ENCODE data around the gene DYRK1B. TPM values are rescaled to one million over a fixed set of nuclear protein-coding genes. Genes with fewer than 3 reads are reported as not detected.

The DYRK1B gene
- total RNA-seq, 1 donor from 2014 or later: 16.7 TPM

DNA sequence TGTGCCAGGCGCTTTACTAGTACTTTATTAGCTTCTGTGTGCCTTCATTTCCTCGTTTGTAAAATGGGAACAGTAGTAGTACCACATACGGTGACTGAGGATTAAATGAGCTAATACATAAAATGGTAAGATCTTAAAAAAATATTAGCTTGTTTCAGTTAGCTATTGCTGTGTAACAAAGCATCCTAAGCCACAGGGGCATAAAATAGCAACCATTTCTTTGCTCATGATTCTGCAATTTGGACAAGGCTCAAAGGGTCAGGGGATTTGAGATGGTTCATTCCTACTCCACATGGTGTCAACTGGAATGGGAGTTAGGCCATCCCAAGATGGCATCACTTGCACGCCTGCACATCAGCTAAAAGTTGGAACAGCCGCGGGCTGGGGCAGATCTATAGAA lies 13.3 kb downstream of the DYRK1B start:
- H3K36me3 ChIP-seq: peaks cover 8% of the 10 kb centered on the region
- intact Hi-C loops (cut with DNase I): no loop called here
- ATAC-seq (no peak), DNase-seq (no peak)
- H3K27ac ChIP-seq: no peak overlapping the region
- peaks cover 10% of the 10 kb centered on the region for H3K4me1 ChIP-seq
- no peaks in the 10 kb centered on the region for H3K9me3 ChIP-seq
- no peaks in the 10 kb centered on the region for H3K27me3 ChIP-seq
- no peak overlapping the region for H3K4me3 ChIP-seq
- TF ChIP-seq, protein P1, sequence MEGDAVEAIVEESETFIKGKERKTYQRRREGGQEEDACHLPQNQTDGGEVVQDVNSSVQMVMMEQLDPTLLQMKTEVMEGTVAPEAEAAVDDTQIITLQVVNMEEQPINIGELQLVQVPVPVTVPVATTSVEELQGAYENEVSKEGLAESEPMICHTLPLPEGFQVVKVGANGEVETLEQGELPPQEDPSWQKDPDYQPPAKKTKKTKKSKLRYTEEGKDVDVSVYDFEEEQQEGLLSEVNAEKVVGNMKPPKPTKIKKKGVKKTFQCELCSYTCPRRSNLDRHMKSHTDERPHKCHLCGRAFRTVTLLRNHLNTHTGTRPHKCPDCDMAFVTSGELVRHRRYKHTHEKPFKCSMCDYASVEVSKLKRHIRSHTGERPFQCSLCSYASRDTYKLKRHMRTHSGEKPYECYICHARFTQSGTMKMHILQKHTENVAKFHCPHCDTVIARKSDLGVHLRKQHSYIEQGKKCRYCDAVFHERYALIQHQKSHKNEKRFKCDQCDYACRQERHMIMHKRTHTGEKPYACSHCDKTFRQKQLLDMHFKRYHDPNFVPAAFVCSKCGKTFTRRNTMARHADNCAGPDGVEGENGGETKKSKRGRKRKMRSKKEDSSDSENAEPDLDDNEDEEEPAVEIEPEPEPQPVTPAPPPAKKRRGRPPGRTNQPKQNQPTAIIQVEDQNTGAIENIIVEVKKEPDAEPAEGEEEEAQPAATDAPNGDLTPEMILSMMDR (IDR thresholded peaks at IDR 0.05): no peak

- peaks cover 6% of the 10 kb centered on the region for H3K4me1 ChIP-seq
- H3K27me3 ChIP-seq: no peaks in the 10 kb centered on the region
- H3K4me3 ChIP-seq: no peak overlapping the region
- no peak overlapping the region for H3K27ac ChIP-seq
- H3K9me3 ChIP-seq: no peaks in the 10 kb centered on the region
- DNase-seq (no peak), ATAC-seq (no peak)
- peaks cover 5% of the 10 kb centered on the region for H3K36me3 ChIP-seq
- TF ChIP-seq, protein P1 (IDR thresholded peaks at IDR 0.05): no peak
- intact Hi-C loops (cut with DNase I): no loop called here
Observed at GRCh38 chr19:39819786-39820185, 14.2 kb downstream of the DYRK1B start.

DNA sequence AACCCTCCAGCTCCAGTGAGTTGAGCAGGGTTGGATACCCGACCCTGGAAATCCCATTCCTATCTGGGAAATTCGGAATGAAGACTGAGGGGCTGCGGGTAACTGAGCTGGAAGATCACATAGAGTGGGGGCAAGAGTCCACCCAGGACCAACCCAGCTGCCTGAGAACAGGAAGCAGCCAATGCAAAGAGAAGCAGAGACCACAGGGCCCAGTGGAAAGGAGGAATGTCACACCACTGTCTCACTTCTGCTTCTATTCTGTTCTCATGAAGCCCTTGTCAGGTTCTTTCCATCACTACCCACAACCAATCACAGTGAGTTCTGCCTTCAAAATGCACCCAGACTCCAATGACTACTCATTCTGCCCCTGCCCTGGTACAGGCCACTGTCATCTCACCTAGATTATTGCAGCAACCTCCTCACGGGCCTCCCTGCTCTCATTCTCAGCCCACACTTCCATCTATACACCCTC lies 15.3 kb downstream of the DYRK1B start:
- Histone ChIP-seq H3K27me3 (no peaks in the 10 kb centered on the region), H3K4me3 (no peak overlapping the region), H3K4me1 (peaks cover 1% of the 10 kb centered on the region), H3K27ac (no peak overlapping the region), H3K9me3 (no peaks in the 10 kb centered on the region), H3K36me3 (peaks cover 5% of the 10 kb centered on the region)
- no peak for ATAC-seq
- TF ChIP-seq, protein P1 (IDR thresholded peaks at IDR 0.05): no peak
- intact Hi-C loops (cut with DNase I): no loop called here
- no peak for DNase-seq

- TF ChIP-seq, protein P1 (IDR thresholded peaks at IDR 0.05): no peak
- Histone ChIP-seq H3K27me3 (no peaks in the 10 kb centered on the region), H3K9me3 (no peaks in the 10 kb centered on the region), H3K4me3 (no peak overlapping the region), H3K27ac (no peak overlapping the region), H3K4me1 (no peaks in the 10 kb centered on the region), H3K36me3 (peaks cover 5% of the 10 kb centered on the region)
- intact Hi-C loops (cut with DNase I): no loop called here
- ATAC-seq: no peak
- DNase-seq: no peak
Observed at GRCh38 chr19:39817888-39818561, 15.9 kb downstream of the DYRK1B start.

DNA sequence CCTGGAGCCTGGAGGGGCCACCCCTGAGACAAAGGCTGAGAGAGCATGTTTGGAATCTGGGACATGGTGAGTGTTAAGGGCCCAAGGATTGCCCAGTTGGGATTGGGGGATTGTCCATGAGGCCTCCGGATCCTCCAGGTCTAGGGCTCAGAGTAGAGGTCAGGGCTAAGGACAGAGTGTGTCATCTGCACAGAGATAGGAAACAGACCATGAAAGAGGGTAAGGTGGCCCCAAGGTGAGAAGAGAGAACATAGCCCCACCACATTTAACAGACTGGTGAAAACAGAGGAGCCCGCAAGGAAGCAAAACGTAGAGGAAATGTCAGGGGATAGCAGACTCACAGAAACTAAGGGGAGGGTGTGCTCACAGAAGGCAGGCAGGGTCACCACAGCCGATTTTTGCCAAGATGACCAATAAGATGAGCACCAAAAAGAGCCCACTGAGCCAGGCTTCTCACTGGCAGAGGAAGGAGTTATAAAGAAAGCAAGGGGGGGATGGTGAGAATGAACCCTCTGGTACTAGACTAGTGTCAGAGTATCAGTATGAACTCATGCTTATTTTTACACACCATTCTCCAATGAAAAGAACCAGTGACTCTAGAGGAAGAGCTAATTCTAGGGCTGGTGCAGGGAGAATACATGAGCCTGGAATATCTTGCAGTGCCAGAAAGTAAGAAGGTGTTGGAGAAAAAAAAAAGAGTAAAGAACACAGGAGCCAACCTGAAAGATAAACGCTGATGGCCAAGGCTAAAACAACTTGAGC lies 17.5 kb downstream of the DYRK1B start:
- ATAC-seq (no peak), DNase-seq (no peak)
- Histone ChIP-seq H3K4me3 (no peak overlapping the region), H3K36me3 (peaks cover 5% of the 10 kb centered on the region), H3K4me1 (no peaks in the 10 kb centered on the region), H3K27ac (no peak overlapping the region), H3K9me3 (no peaks in the 10 kb centered on the region), H3K27me3 (no peaks in the 10 kb centered on the region)
- TF ChIP-seq, protein P1 (IDR thresholded peaks at IDR 0.05): no peak
- intact Hi-C loops (cut with DNase I): no loop called here

Measured in upper lobe of right lung (tissue), 1 donor.